ENCODE data around the gene TRIM56. TPM values are rescaled to one million over a fixed set of nuclear protein-coding genes. Genes with fewer than 3 reads are reported as not detected.

Gene TRIM56
- polyA plus RNA-seq, 1 of the 3 experiments (the other 2 are of a cell fraction): 2.5 TPM

- no peaks in the 10 kb centered on the region for H4K20me1 ChIP-seq (ENCODE audit: insufficient read depth)
- DNase-seq: no peak
- H3K4me3 ChIP-seq (ENCODE audit: low read depth in 2 of 2, low read length in 1 of 2): no peak overlapping the region; a peak in 1 of 4 replicates
- H3K9ac ChIP-seq: no peak overlapping the region
- 2% methylated on average over 9 of the region's 9 CpGs for WGBS (ENCODE audit: low lambda C conversion rate)
- no peaks in the 10 kb centered on the region for H3K9me3 ChIP-seq
- peaks cover 85% of the 10 kb centered on the region for H3K27me3 ChIP-seq (ENCODE audit: insufficient read depth)
- H3K4me2 ChIP-seq: no peak overlapping the region
- H3K36me3 ChIP-seq (replicated peaks in 1 of 2; ENCODE audit: control insufficient read depth in 1 of 2, insufficient read depth in 2 of 2, low read length in 1 of 2): no peaks in the 10 kb centered on the region
- peaks cover 5% of the 10 kb centered on the region for H3F3A ChIP-seq (replicated peaks; ENCODE audit: insufficient read depth)
- H3K4me1 ChIP-seq (ENCODE audit: control insufficient read depth in 1 of 2, insufficient read depth in 2 of 2, low read depth in 1 of 2, low read length in 1 of 2): no peaks in the 10 kb centered on the region
- no peaks in the 10 kb centered on the region for H3K9me2 ChIP-seq
- H2AFZ ChIP-seq (ENCODE audit: low read depth): no peak overlapping the region
- H3K79me2 ChIP-seq (ENCODE audit: insufficient read depth): no peaks in the 10 kb centered on the region
- ChIA-PET POLR2A (no interaction called here), CTCF (interaction anchor here (0.6 to 3.0 kb wide), 29 partner anchors 9 to 334 kb away, joined by 3 to 122 read pairs (median 6); partner anchors contain the start of genes ACHE, MUC17, SRRT and UFSP1)
- no peak for TF ChIP-seq USF2 (IDR thresholded peaks at IDR 0.05; ENCODE audit: borderline replicate concordance, low read depth, low read length)
- no peak; the same call in 1 of the 2 replicates for TF ChIP-seq CTCF (IDR thresholded peaks at IDR 0.05)
- no peak for TF ChIP-seq YY1 (IDR thresholded peaks at IDR 0.05; ENCODE audit: low read depth)
- TF ChIP-seq TAF1 (IDR thresholded peaks at IDR 0.05; ENCODE audit: borderline replicate concordance, low read depth, low read length): no peak
- TF ChIP-seq MXI1 (IDR thresholded peaks at IDR 0.05; ENCODE audit: low read depth, low read length): no peak
- no peak for TF ChIP-seq RCOR1 (IDR thresholded peaks at IDR 0.05; ENCODE audit: low read length)
- TF ChIP-seq NFIC (IDR thresholded peaks at IDR 0.05; ENCODE audit: borderline replicate concordance): no peak
- TF ChIP-seq RXRA (IDR thresholded peaks at IDR 0.05; ENCODE audit: borderline replicate concordance, low read depth): no peak
- no peak for TF ChIP-seq RAD21 (IDR thresholded peaks at IDR 0.05; ENCODE audit: low read length)
- TF ChIP-seq USF1 (IDR thresholded peaks at IDR 0.05; ENCODE audit: borderline replicate concordance, low read depth): no peak
- TF ChIP-seq NRF1 (IDR thresholded peaks at IDR 0.05; ENCODE audit: low read depth, low read length): no peak
- no peak for TF ChIP-seq CHD2 (IDR thresholded peaks at IDR 0.05; ENCODE audit: low read length, partially characterized antibody)
- H3K27ac ChIP-seq (ENCODE audit: low read depth in 2 of 2, low read length in 1 of 2): no peak overlapping the region
Measured at GRCh38 chr7:101059620-101059942, 25.7 kb upstream of the TRIM56 start.

- no peaks in the 10 kb centered on the region for H3K36me3 ChIP-seq (replicated peaks in 1 of 2; ENCODE audit: control insufficient read depth in 1 of 2, insufficient read depth in 2 of 2, low read length in 1 of 2)
- H3K9me2 ChIP-seq: no peaks in the 10 kb centered on the region
- CTCF ChIA-PET: interaction anchor here (0.6 to 3.2 kb wide), 9 partner anchors 8 to 167 kb away, joined by 3 to 19 read pairs (median 5); partner anchors contain the start of gene ACHE
- H3K9ac ChIP-seq: no peak overlapping the region
- no peak overlapping the region for H3K4me2 ChIP-seq
- peaks cover 5% of the 10 kb centered on the region for H3F3A ChIP-seq (replicated peaks; ENCODE audit: insufficient read depth)
- H3K79me2 ChIP-seq (ENCODE audit: insufficient read depth): no peaks in the 10 kb centered on the region
- H4K20me1 ChIP-seq (ENCODE audit: insufficient read depth): no peaks in the 10 kb centered on the region
- no peaks in the 10 kb centered on the region for H3K9me3 ChIP-seq
- H3K4me1 ChIP-seq (ENCODE audit: control insufficient read depth in 1 of 2, insufficient read depth in 2 of 2, low read depth in 1 of 2, low read length in 1 of 2): no peaks in the 10 kb centered on the region
- no peak overlapping the region for H2AFZ ChIP-seq (ENCODE audit: low read depth)
- no peak overlapping the region for H3K4me3 ChIP-seq (ENCODE audit: low read depth in 2 of 2, low read length in 1 of 2)
- POLR2A ChIA-PET: no interaction called here
- no peak for DNase-seq
- H3K27me3 ChIP-seq (ENCODE audit: insufficient read depth): peaks cover 87% of the 10 kb centered on the region
- 21% methylated on average over 5 of the region's 5 CpGs for WGBS (ENCODE audit: low lambda C conversion rate)
- no peak overlapping the region for H3K27ac ChIP-seq (ENCODE audit: low read depth in 2 of 2, low read length in 1 of 2)
- TF ChIP-seq JUND (IDR thresholded peaks at IDR 0.05): no peak
- no peak for TF ChIP-seq NFIC (IDR thresholded peaks at IDR 0.05; ENCODE audit: borderline replicate concordance)
- TF ChIP-seq MEF2A (IDR thresholded peaks at IDR 0.05; ENCODE audit: borderline replicate concordance, low read depth): no peak
- TF ChIP-seq FOXM1 (IDR thresholded peaks at IDR 0.05; ENCODE audit: low read depth): no peak
- TF ChIP-seq EP300 (IDR thresholded peaks at IDR 0.05; ENCODE audit: borderline replicate concordance in 1 of 2, low read depth in 1 of 2, low read length in 1 of 2): no peak
- no peak for TF ChIP-seq REST (IDR thresholded peaks at IDR 0.05; ENCODE audit: low read depth, low read length)
- TF ChIP-seq CHD2 (IDR thresholded peaks at IDR 0.05; ENCODE audit: low read length, partially characterized antibody): no peak
- TF ChIP-seq EZH2phosphoT487 (IDR thresholded peaks at IDR 0.05; ENCODE audit: borderline replicate concordance, low read depth): no peak
- no peak for TF ChIP-seq POLR2AphosphoS5 (IDR thresholded peaks at IDR 0.05; ENCODE audit: low read depth, low read length)
- no peak for TF ChIP-seq TEAD4 (IDR thresholded peaks at IDR 0.05; ENCODE audit: borderline replicate concordance, insufficient read depth)
- no peak for TF ChIP-seq YY1 (IDR thresholded peaks at IDR 0.05; ENCODE audit: low read depth)
Measured at GRCh38 chr7:101060992-101061391, 24.3 kb upstream of the TRIM56 start.
